Adrenal gland (tissue), 5 donors: ENCODE measurements around the gene TMEM179.

Experiments
- CTCF ChIP-seq, 6 experiments: fragments of 450-650 bp in 4 of 6; fragments of 200-600 bp in 2 of 6; sonication (generic) in 1 of 6; IDR thresholded peaks; 1 replicate in 5 of 6; 2 replicates in 1 of 6; pipeline versions ENCODE4 v1.5.1 to v1.8.0; 2016 to 2021; ENCODE audit warnings: antibody characterized with exemption in 6 of 6, mild to moderate bottlenecking in 2 of 6, moderate library complexity in 1 of 6
- POLR2A ChIP-seq, 2 donors: fragments of 450-650 bp; IDR thresholded peaks; one replicate each; pipeline ENCODE4 v1.6.1; 2017; ENCODE audit warnings: antibody characterized with exemption in 2 of 2, mild to moderate bottlenecking in 2 of 2, moderate library complexity in 1 of 2
- donor health status: DM: no; HTN: no; CAD: no.

- TF ChIP-seq CTCF (IDR thresholded peaks at IDR 0.05) (no peak), POLR2A (IDR thresholded peaks at IDR 0.05) (no peak)
Measured at GRCh38 chr14:104652386-104652785, 47.8 kb upstream of the TMEM179 start.
